ENCODE data around the gene CARD11. TPM values are rescaled to one million over a fixed set of nuclear protein-coding genes. Genes with fewer than 3 reads are reported as not detected.

Gene CARD11
- total RNA-seq, 2 experiments from 2014 or later: 98.3 to 103 TPM

- Mint-ChIP-seq H3K27me3 (no peaks in the 10 kb centered on the region), H3K27ac (no peak overlapping the region), H3K9me3 (peaks cover 20% of the 10 kb centered on the region), H3K4me3 (no peak overlapping the region), H3K36me3 (ENCODE audit: low read depth) (peaks cover 44% of the 10 kb centered on the region), H3K4me1 (ENCODE audit: low read depth) (peaks cover 36% of the 10 kb centered on the region)
- no peak for TF ChIP-seq CTCF (IDR thresholded peaks at IDR 0.05)
- DNase-seq (no peak), ATAC-seq (no peak)
- POLR2A ChIA-PET: no interaction called here
- intact Hi-C loops (cut with micrococcal nuclease): no loop called here
- CTCF ChIA-PET: interaction anchor here (0.6 kb wide), 1 partner anchor 9 kb away, joined by 4 read pairs; no protein-coding TSS in a partner anchor
Measured at GRCh38 chr7:2970861-2971260, 72.8 kb downstream of the CARD11 start.

- Mint-ChIP-seq H3K27me3 (no peaks in the 10 kb centered on the region), H3K36me3 (ENCODE audit: low read depth) (peaks cover 45% of the 10 kb centered on the region), H3K4me1 (ENCODE audit: low read depth) (peaks cover 37% of the 10 kb centered on the region), H3K9me3 (peaks cover 26% of the 10 kb centered on the region), H3K4me3 (no peak overlapping the region), H3K27ac (no peak overlapping the region)
- TF ChIP-seq CTCF (IDR thresholded peaks at IDR 0.05): no peak
- intact Hi-C loops (cut with micrococcal nuclease): no loop called here
- DNase-seq (no peak), ATAC-seq (no peak)
- ChIA-PET POLR2A (no interaction called here), CTCF (no interaction called here)
Measured at GRCh38 chr7:2970307-2970664, 73.4 kb downstream of the CARD11 start.

GRCh38 chr7:2969398-2970306 is 74.0 kb downstream of the CARD11 start:
- H3K4me3 Mint-ChIP-seq: no peak overlapping the region
- H3K9me3 Mint-ChIP-seq: peaks cover 26% of the 10 kb centered on the region
- DNase-seq (no peak), ATAC-seq (no peak)
- ChIA-PET POLR2A (no interaction called here), CTCF (no interaction called here)
- H3K27ac Mint-ChIP-seq: no peak overlapping the region
- no peaks in the 10 kb centered on the region for H3K27me3 Mint-ChIP-seq
- intact Hi-C loops (cut with micrococcal nuclease): no loop called here
- no peak for TF ChIP-seq CTCF (IDR thresholded peaks at IDR 0.05)
- H3K4me1 Mint-ChIP-seq (ENCODE audit: low read depth): peaks cover 39% of the 10 kb centered on the region
- peaks cover 49% of the 10 kb centered on the region for H3K36me3 Mint-ChIP-seq (ENCODE audit: low read depth)

- no peak for DNase-seq
- ATAC-seq: no peak
- Mint-ChIP-seq H3K27ac (peak overlapping the region; percentile 46), H3K4me3 (no peak overlapping the region), H3K9me3 (peaks cover 26% of the 10 kb centered on the region), H3K36me3 (ENCODE audit: low read depth) (peaks cover 51% of the 10 kb centered on the region), H3K4me1 (ENCODE audit: low read depth) (peaks cover 45% of the 10 kb centered on the region), H3K27me3 (no peaks in the 10 kb centered on the region)
- TF ChIP-seq CTCF (IDR thresholded peaks at IDR 0.05): no peak
- POLR2A ChIA-PET: no interaction called here
- intact Hi-C loops (cut with micrococcal nuclease): no loop called here
- CTCF ChIA-PET: no interaction called here
Measured at GRCh38 chr7:2968616-2969397, 74.9 kb downstream of the CARD11 start.

- intact Hi-C loops (cut with micrococcal nuclease): no loop called here
- ChIA-PET POLR2A (no interaction called here), CTCF (no interaction called here)
- ATAC-seq: no peak
- peaks cover 47% of the 10 kb centered on the region for H3K36me3 Mint-ChIP-seq (ENCODE audit: low read depth)
- H3K27me3 Mint-ChIP-seq: no peaks in the 10 kb centered on the region
- H3K4me1 Mint-ChIP-seq (ENCODE audit: low read depth): peaks cover 43% of the 10 kb centered on the region
- no peak overlapping the region for H3K4me3 Mint-ChIP-seq
- H3K27ac Mint-ChIP-seq: peak overlapping the region; percentile 46
- no peak for DNase-seq
- no peak for TF ChIP-seq CTCF (IDR thresholded peaks at IDR 0.05)
- peaks cover 26% of the 10 kb centered on the region for H3K9me3 Mint-ChIP-seq
Measured at GRCh38 chr7:2968176-2968575, 75.5 kb downstream of the CARD11 start.
